HL-60 (cell line): ENCODE results near the gene CDK12.

Experiments
- DNase-seq, 2 experiments: peaks; one replicate each; pipeline ENCODE4 v3.0.0-alpha.2; 2010 to 2020; ENCODE audit warnings: low read depth in 1 of 2, low spot score in 1 of 2
- H3K27ac ChIP-seq: fragments of 250-450 bp; sonication (Bioruptor Pico); replicated peaks from 2 replicates; pipeline ENCODE4 v1.5.1; 2020; ENCODE audit warnings: mild to moderate bottlenecking, moderate library complexity
- H3K27me3 ChIP-seq: fragments of 250-450 bp; sonication (Bioruptor Pico); 2 replicates; pipeline ENCODE4 v1.5.1; 2021; ENCODE audit warnings: mild to moderate bottlenecking, moderate library complexity; ENCODE audit not compliant: insufficient read depth, poor library complexity, severe bottlenecking
- H3K4me3 ChIP-seq: replicated peaks from 2 replicates; pipeline ENCODE4 v1.5.1; 2011; ENCODE audit warnings: mild to moderate bottlenecking, control low read depth, low read length; ENCODE audit not compliant: insufficient read depth
- GABPA ChIP-seq: IDR thresholded peaks from 2 replicates; pipeline ENCODE4 v1.6.1; 2012; ENCODE audit warnings: low read depth
- POLR2AphosphoS5 ChIP-seq: IDR thresholded peaks from 2 replicates; pipeline ENCODE4 v1.6.1; 2012; ENCODE audit warnings: low read depth
- SPI1 ChIP-seq: IDR thresholded peaks from 2 replicates; pipeline ENCODE4 v1.6.1; 2012; ENCODE audit warnings: low read depth, mild to moderate bottlenecking, borderline replicate concordance
- TF ChIP-seq, protein P1 (sequence below): IDR thresholded peaks from one replicate; pipeline ENCODE4 v1.5.1; 2011; ENCODE audit warnings: low read length, control low read depth, inconsistent platforms; ENCODE audit not compliant: insufficient read depth
- TF ChIP-seq, protein P2 (sequence below): IDR thresholded peaks from 2 replicates; pipeline ENCODE4 v1.6.1; 2012; ENCODE audit warnings: low read depth; ENCODE audit not compliant: insufficient replicate concordance

Gene CDK12

DNA sequence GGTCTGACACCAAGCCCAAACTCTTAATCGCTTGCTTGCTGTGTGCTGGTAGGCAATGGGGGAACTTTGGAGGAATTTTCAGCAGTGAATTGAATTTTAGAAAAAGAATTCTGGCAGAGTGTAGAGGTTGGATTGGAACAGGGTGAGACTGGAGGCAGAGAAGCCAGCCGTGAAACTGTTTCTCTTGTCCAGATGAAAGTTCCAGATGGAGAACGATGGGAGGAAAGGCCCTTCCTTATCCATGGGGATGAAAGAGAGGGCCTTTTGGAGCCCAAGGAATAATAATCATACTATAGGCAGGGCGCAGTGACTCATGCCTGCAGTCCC lies 120.4 kb downstream of the CDK12 start:
- DNase-seq: no peak
- Histone ChIP-seq H3K27ac (no peak overlapping the region), H3K27me3 (no peaks in the 10 kb centered on the region), H3K4me3 (no peak overlapping the region)
- TF ChIP-seq, protein P1, sequence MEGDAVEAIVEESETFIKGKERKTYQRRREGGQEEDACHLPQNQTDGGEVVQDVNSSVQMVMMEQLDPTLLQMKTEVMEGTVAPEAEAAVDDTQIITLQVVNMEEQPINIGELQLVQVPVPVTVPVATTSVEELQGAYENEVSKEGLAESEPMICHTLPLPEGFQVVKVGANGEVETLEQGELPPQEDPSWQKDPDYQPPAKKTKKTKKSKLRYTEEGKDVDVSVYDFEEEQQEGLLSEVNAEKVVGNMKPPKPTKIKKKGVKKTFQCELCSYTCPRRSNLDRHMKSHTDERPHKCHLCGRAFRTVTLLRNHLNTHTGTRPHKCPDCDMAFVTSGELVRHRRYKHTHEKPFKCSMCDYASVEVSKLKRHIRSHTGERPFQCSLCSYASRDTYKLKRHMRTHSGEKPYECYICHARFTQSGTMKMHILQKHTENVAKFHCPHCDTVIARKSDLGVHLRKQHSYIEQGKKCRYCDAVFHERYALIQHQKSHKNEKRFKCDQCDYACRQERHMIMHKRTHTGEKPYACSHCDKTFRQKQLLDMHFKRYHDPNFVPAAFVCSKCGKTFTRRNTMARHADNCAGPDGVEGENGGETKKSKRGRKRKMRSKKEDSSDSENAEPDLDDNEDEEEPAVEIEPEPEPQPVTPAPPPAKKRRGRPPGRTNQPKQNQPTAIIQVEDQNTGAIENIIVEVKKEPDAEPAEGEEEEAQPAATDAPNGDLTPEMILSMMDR: no peak
- no peak for TF ChIP-seq GABPA
- TF ChIP-seq POLR2AphosphoS5: no peak
- TF ChIP-seq, protein P2, sequence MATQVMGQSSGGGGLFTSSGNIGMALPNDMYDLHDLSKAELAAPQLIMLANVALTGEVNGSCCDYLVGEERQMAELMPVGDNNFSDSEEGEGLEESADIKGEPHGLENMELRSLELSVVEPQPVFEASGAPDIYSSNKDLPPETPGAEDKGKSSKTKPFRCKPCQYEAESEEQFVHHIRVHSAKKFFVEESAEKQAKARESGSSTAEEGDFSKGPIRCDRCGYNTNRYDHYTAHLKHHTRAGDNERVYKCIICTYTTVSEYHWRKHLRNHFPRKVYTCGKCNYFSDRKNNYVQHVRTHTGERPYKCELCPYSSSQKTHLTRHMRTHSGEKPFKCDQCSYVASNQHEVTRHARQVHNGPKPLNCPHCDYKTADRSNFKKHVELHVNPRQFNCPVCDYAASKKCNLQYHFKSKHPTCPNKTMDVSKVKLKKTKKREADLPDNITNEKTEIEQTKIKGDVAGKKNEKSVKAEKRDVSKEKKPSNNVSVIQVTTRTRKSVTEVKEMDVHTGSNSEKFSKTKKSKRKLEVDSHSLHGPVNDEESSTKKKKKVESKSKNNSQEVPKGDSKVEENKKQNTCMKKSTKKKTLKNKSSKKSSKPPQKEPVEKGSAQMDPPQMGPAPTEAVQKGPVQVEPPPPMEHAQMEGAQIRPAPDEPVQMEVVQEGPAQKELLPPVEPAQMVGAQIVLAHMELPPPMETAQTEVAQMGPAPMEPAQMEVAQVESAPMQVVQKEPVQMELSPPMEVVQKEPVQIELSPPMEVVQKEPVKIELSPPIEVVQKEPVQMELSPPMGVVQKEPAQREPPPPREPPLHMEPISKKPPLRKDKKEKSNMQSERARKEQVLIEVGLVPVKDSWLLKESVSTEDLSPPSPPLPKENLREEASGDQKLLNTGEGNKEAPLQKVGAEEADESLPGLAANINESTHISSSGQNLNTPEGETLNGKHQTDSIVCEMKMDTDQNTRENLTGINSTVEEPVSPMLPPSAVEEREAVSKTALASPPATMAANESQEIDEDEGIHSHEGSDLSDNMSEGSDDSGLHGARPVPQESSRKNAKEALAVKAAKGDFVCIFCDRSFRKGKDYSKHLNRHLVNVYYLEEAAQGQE: no peak

DNA sequence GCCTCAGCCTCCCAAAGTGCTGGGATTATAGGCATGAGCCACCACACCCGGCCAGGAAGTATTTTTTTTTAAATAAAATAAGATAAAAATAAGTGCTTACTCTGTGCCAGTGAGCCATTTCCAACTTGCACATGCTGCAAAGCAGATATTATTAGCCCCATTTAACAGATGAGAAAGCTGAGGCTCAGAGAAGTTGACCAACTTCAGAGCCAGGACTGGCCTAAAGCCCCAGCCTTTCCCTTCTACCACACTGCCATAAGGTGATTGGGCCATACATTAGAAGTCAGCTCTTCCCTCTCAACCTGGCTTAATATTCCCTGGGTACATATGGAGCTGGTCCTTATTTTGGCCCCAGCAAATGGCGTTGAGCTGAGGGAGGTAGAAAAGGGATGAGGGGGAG lies 121.4 kb downstream of the CDK12 start:
- no peaks in the 10 kb centered on the region for H3K27me3 ChIP-seq
- TF ChIP-seq GABPA (no peak), SPI1 (no peak), POLR2AphosphoS5 (no peak)
- TF ChIP-seq, protein P2: no peak
- TF ChIP-seq, protein P1: no peak
- H3K27ac ChIP-seq: no peak overlapping the region
- no peak for DNase-seq
- no peak overlapping the region for H3K4me3 ChIP-seq
